Measurements from ENCODE around the gene GALNT9.

The GALNT9 gene

DNA sequence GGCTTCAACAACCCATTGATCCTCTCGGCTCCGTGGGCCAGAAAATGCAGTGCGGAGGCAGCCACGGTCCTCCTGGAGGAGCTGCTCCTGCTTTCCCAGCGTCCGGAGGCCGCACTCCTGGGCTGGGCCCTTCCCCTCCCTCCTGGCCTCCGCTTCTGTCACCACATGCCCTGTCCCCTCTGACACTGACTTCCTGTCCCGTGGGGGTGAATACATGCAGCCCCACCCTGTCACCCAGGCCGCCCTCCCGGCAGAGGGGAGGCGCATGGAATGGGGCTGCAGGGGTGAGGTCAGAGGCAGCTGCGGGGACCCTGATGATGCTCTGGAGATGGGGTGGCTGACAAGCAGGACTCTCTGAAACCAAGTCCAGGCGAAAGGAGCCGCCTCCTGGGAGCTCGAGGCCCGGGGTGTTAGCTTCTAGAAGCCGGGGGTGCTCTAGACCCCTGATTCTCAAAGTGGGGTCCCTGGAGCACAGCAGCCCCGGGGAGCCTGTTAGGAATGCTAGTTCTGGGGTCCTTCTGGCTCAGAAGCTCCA lies 152.9 kb downstream of the GALNT9 start:
- TF ChIP-seq, protein P1, sequence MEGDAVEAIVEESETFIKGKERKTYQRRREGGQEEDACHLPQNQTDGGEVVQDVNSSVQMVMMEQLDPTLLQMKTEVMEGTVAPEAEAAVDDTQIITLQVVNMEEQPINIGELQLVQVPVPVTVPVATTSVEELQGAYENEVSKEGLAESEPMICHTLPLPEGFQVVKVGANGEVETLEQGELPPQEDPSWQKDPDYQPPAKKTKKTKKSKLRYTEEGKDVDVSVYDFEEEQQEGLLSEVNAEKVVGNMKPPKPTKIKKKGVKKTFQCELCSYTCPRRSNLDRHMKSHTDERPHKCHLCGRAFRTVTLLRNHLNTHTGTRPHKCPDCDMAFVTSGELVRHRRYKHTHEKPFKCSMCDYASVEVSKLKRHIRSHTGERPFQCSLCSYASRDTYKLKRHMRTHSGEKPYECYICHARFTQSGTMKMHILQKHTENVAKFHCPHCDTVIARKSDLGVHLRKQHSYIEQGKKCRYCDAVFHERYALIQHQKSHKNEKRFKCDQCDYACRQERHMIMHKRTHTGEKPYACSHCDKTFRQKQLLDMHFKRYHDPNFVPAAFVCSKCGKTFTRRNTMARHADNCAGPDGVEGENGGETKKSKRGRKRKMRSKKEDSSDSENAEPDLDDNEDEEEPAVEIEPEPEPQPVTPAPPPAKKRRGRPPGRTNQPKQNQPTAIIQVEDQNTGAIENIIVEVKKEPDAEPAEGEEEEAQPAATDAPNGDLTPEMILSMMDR (IDR thresholded peaks at IDR 0.05; ENCODE audit: low read depth, low read length) = no peak
- no peak for TF ChIP-seq EZH2phosphoT487 (IDR thresholded peaks at IDR 0.05; ENCODE audit: low read depth)
- H3K9me3 ChIP-seq (ENCODE audit: insufficient read depth, low read length) = no peaks in the 10 kb centered on the region
- H3K4me1 ChIP-seq (ENCODE audit: low read length) = peaks cover 2% of the 10 kb centered on the region; the same call in 1 of the 2 replicates
- H3K4me3 ChIP-seq (ENCODE audit: low read length) = no peak overlapping the region
- no peak overlapping the region for H3K27ac ChIP-seq (ENCODE audit: low read length)
- no peaks in the 10 kb centered on the region for H4K20me1 ChIP-seq (ENCODE audit: insufficient read depth, low read length)
- H3K27me3 ChIP-seq (ENCODE audit: low read depth, low read length) = no peaks in the 10 kb centered on the region
- no peaks in the 10 kb centered on the region for H3K36me3 ChIP-seq (replicated peaks; ENCODE audit: low read depth, low read length)
- no peak overlapping the region for H2AFZ ChIP-seq (ENCODE audit: low read depth, low read length)
- no peak overlapping the region for H3K4me2 ChIP-seq (ENCODE audit: low read length)
- H3K79me2 ChIP-seq (ENCODE audit: low read length) = no peaks in the 10 kb centered on the region
- no peak overlapping the region for H3K9ac ChIP-seq (ENCODE audit: low read length)

DNA sequence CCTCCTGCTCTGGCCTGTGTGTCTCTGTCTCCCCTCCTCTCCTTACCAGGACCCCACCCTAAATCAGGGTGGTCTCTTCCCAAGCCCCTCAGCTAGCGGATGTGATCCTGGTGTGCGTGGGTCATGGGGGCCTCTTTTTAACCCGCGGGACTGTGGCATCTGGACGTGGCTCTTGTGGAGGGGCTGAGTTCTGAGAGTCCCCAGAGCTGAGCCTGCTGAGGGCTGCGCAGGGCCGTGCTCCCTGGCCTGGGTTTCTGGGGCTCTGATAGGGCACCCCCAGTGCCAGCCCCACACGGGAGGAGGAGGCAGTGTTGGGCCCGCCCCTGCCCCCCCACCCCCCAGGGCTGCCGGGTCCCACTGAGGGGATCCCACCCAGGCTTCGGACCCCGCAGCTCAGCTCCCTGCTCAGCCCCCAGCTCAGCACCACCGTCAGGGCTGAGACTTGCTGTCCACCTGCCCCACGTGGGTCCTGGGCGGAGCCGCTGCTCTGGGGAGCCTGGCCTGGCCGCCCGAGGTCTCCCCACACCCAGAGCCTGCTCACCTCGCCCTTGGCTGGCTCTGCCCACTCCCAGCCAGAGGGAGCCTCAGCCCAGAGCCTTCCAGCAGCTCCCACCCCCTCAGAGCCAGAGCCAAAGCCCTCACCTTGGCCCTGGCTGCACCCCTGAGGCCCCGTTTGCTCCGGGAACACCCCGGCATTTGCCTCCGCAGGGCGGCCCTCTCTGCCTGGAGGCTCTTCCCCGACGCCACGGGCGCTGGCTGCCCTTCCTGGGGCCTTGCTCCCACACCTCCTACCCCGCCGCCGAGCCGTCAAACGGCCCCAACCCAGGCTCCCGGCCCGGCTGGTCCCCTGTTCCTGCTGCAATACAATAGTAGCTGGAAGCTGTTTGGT lies 153.6 kb downstream of the GALNT9 start:
- no peak for TF ChIP-seq EZH2phosphoT487 (IDR thresholded peaks at IDR 0.05; ENCODE audit: low read depth)
- TF ChIP-seq, protein P1 (IDR thresholded peaks at IDR 0.05; ENCODE audit: low read depth, low read length) = no peak
- Histone ChIP-seq H3K9ac (ENCODE audit: low read length) (no peak overlapping the region), H3K27ac (ENCODE audit: low read length) (no peak overlapping the region), H3K4me2 (ENCODE audit: low read length) (no peak overlapping the region), H3K4me3 (ENCODE audit: low read length) (no peak overlapping the region), H3K79me2 (ENCODE audit: low read length) (no peaks in the 10 kb centered on the region), H3K36me3 (replicated peaks; ENCODE audit: low read depth, low read length) (no peaks in the 10 kb centered on the region), H4K20me1 (ENCODE audit: insufficient read depth, low read length) (no peaks in the 10 kb centered on the region), H3K9me3 (ENCODE audit: insufficient read depth, low read length) (no peaks in the 10 kb centered on the region), H3K27me3 (ENCODE audit: low read depth, low read length) (no peaks in the 10 kb centered on the region), H2AFZ (ENCODE audit: low read depth, low read length) (no peak overlapping the region), H3K4me1 (ENCODE audit: low read length) (peaks cover 2% of the 10 kb centered on the region; the same call in 1 of the 2 replicates)

DNA sequence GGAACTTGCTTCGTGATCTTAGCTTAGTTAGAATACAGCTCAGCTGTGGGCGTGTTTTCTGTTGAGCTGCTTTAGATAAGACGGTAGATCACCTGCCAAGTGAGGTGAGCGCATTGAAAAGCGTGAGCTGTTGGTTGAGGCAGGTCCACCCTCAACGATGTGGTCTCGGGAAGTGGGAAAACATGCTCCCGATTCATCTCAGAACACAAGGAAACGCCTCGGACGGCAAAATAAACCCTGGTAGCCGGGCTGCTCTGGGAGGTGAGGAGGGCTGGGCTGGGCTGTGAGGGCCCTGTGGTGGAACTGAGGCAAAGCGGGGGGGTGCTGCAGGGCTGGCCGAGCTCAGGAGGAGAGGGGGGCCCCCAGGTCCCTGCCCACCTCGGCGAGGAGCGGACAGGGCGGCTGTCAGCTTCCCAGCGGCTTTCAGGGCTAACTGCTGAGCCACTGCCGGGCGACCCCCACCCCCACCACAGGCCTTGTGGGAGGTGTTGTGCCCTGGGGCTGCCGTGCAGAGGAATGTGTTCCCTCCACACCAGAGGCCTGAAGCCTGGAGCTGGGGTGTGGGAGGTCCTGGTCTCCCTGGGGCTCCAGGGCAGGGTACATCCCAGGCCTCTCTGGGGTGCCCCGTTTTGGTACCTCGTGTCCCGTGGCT lies 154.4 kb downstream of the GALNT9 start:
- Histone ChIP-seq H2AFZ (ENCODE audit: low read depth, low read length) (no peak overlapping the region), H4K20me1 (ENCODE audit: insufficient read depth, low read length) (no peaks in the 10 kb centered on the region), H3K4me2 (ENCODE audit: low read length) (peak overlapping the region; percentile 40), H3K79me2 (ENCODE audit: low read length) (no peaks in the 10 kb centered on the region), H3K36me3 (replicated peaks; ENCODE audit: low read depth, low read length) (no peaks in the 10 kb centered on the region), H3K9ac (ENCODE audit: low read length) (no peak overlapping the region), H3K27me3 (ENCODE audit: low read depth, low read length) (no peaks in the 10 kb centered on the region), H3K27ac (ENCODE audit: low read length) (no peak overlapping the region), H3K9me3 (ENCODE audit: insufficient read depth, low read length) (no peaks in the 10 kb centered on the region), H3K4me1 (ENCODE audit: low read length) (peaks cover 2% of the 10 kb centered on the region; the same call in 1 of the 2 replicates), H3K4me3 (ENCODE audit: low read length) (no peak overlapping the region)
- TF ChIP-seq EZH2phosphoT487 (IDR thresholded peaks at IDR 0.05; ENCODE audit: low read depth) = no peak
- TF ChIP-seq, protein P1 (IDR thresholded peaks at IDR 0.05; ENCODE audit: low read depth, low read length) = no peak

All from OCI-LY3 (cell line).